GM12878 (cell line): ENCODE data around the gene SHANK3. TPM values are rescaled to one million over a fixed set of nuclear protein-coding genes. Genes with fewer than 3 reads are reported as not detected.

Experiments used
- ATAC-seq: fragments of 200-7000 bp; cut with Tn5 transposase; 3 replicates; pipeline ENCODE4 v1.9.1; 2020; ENCODE audit warnings: mild to moderate bottlenecking, moderate library complexity
- BruUV-seq: library from RNA; stranded (reverse); fragments of 400-500 nt; replicated peaks from 2 replicates; lab custom pipeline; 2021; lab: Mats Ljungman, UMichigan
- CTCF ChIA-PET: fragments of 300-600 bp; sonication (Branson Sonifier 250); formaldehyde crosslinking; extraction: SDS; loops from one replicate; lab custom pipeline; 2021; ENCODE audit warnings: inconsistent platforms; lab: Yijun Ruan, JAX
- POLR2A ChIA-PET: fragments of 350-600 bp; formaldehyde crosslinking; extraction: SDS; loops from one replicate; lab custom pipeline; 2021; ENCODE audit warnings: inconsistent platforms; lab: Charles Lee
- RAD21 ChIA-PET: fragments of 300-600 bp; sonication (Branson Sonifier 250); formaldehyde crosslinking; loops from one replicate; lab custom pipeline; 2023; ENCODE audit warnings: antibody characterized with exemption; ENCODE audit not compliant: unreplicated experiment; lab: Charles Lee
- SMC1A ChIA-PET: fragments of 300-600 bp; sonication (Branson Sonifier 250); formaldehyde crosslinking; loops from one replicate; lab custom pipeline; 2023; ENCODE audit not compliant: unreplicated experiment, uncharacterized antibody; lab: Charles Lee
- DNase-seq: peaks from one replicate; pipeline ENCODE4 v3.0.0-alpha.2; 2011; ENCODE audit warnings: low read depth, low spot score
- FAIRE-seq: peaks from 3 replicates; lab custom pipeline; 2011; peaks lifted over from hg19 to GRCh38; lab: Jason Lieb, UNC
- H2AFZ ChIP-seq: 2 replicates; pipeline ENCODE4 v1.6.0; 2011; ENCODE audit warnings: low read depth, low read length, control low read depth; ENCODE audit not compliant: control insufficient read depth
- H3K27ac ChIP-seq: 2 replicates; pipeline ENCODE4 v1.5.1; 2011; ENCODE audit warnings: control low read depth; ENCODE audit not compliant: control insufficient read depth, insufficient read depth
- H3K27me3 ChIP-seq, 2 experiments: replicated peaks in 1 of 2; 2 replicates each; pipeline versions ENCODE4 v1.6.0 to v1.6.1; 2011; ENCODE audit warnings: low read length in 1 of 2; ENCODE audit not compliant: control insufficient read depth in 2 of 2, insufficient read depth in 2 of 2
- H3K36me3 ChIP-seq, 2 experiments: 2 replicates each; pipeline ENCODE4 v1.5.1; 2011; ENCODE audit warnings: low read length in 1 of 2; ENCODE audit not compliant: control insufficient read depth in 2 of 2, insufficient read depth in 2 of 2
- H3K4me1 ChIP-seq: 2 replicates; pipeline ENCODE4 v1.6.1; 2011; ENCODE audit warnings: mild to moderate bottlenecking, low read length, moderate library complexity, mixed read lengths; ENCODE audit not compliant: control insufficient read depth, insufficient read depth
- H3K4me2 ChIP-seq: 2 replicates; pipeline ENCODE4 v1.6.0; 2011; ENCODE audit warnings: control low read depth; ENCODE audit not compliant: control insufficient read depth, insufficient read depth
- H3K4me3 ChIP-seq: fragments of 200-600 bp; sonication (generic); 2 replicates; pipeline ENCODE4 v1.5.1; 2016
- H3K79me2 ChIP-seq: 2 replicates; pipeline ENCODE4 v1.6.0; 2011; ENCODE audit warnings: low read length; ENCODE audit not compliant: control insufficient read depth, insufficient read depth
- H3K9ac ChIP-seq: 2 replicates; pipeline ENCODE4 v1.8.0; 2011; ENCODE audit warnings: low read length, control low read depth, mixed read lengths; ENCODE audit not compliant: control insufficient read depth, insufficient read depth
- H3K9me3 ChIP-seq: replicated peaks from 3 replicates; pipeline ENCODE4 v1.5.1; 2011; ENCODE audit warnings: mild to moderate bottlenecking, low read length; ENCODE audit not compliant: control insufficient read depth, insufficient read depth
- H4K20me1 ChIP-seq: 2 replicates; pipeline ENCODE4 v1.6.0; 2011; ENCODE audit not compliant: control insufficient read depth, insufficient read depth
- ATF7 ChIP-seq: fragments of 450-650 bp; IDR thresholded peaks from 2 replicates; pipeline ENCODE4 v1.6.1; 2016; ENCODE audit warnings: low read depth, mild to moderate bottlenecking
- BCL11A ChIP-seq: IDR thresholded peaks from 2 replicates; pipeline ENCODE4 v1.6.1; 2011; ENCODE audit warnings: low read depth, low read length
- BRCA1 ChIP-seq: IDR thresholded peaks from 2 replicates; pipeline ENCODE4 v1.6.1; 2011; ENCODE audit warnings: low read depth, low read length, improper control_type of control experiment
- CBX3 ChIP-seq: fragments of 200-600 bp; sonication (generic); IDR thresholded peaks from 2 replicates; pipeline ENCODE4 v1.6.1; 2016; ENCODE audit warnings: low read depth, borderline replicate concordance
- IRF3 ChIP-seq: fragments of 450-650 bp; IDR thresholded peaks from 2 replicates; pipeline ENCODE4 v1.6.1; 2014; ENCODE audit warnings: mild to moderate bottlenecking
- POU2F2 ChIP-seq: IDR thresholded peaks from 3 replicates; pipeline ENCODE4 v1.6.1; 2011; ENCODE audit warnings: low read depth, mild to moderate bottlenecking, low read length, borderline replicate concordance
- RBBP5 ChIP-seq: fragments of 200-600 bp; sonication (generic); conservative IDR thresholded peaks from 2 replicates; pipeline ENCODE4 v1.6.1; 2016
- SMC3 ChIP-seq: IDR thresholded peaks from 2 replicates; pipeline ENCODE4 v1.6.1; 2011; ENCODE audit warnings: low read length, improper control_type of control experiment, borderline replicate concordance
- SP1 ChIP-seq: IDR thresholded peaks from one replicate; pipeline ENCODE4 v1.6.1; 2011; ENCODE audit warnings: low read depth, low read length
- STAT3 ChIP-seq: IDR thresholded peaks from 2 replicates; pipeline ENCODE4 v1.6.1; 2011; ENCODE audit warnings: low read depth, low read length, improper control_type of control experiment
- TCF12 ChIP-seq: IDR thresholded peaks from 2 replicates; pipeline ENCODE4 v1.6.1; 2011; ENCODE audit warnings: low read depth, mild to moderate bottlenecking, low read length
- TCF7 ChIP-seq: IDR thresholded peaks from 2 replicates; pipeline ENCODE4 v1.6.1; 2014; ENCODE audit warnings: antibody characterized with exemption, borderline replicate concordance
- ZBTB11 ChIP-seq: fragments of 450-650 bp; formaldehyde crosslinking; IDR thresholded peaks from 2 replicates; pipeline ENCODE4 v1.5.0; 2022; ENCODE audit warnings: mild to moderate bottlenecking, missing genetic modification characterization
- ZNF592 ChIP-seq: fragments of 450-650 bp; IDR thresholded peaks from 2 replicates; pipeline ENCODE4 v1.6.1; 2017; ENCODE audit warnings: mild to moderate bottlenecking, moderate library complexity
- WGBS: methylation state at CpG from one replicate; pipeline ENCODE4 v1.1.6; 2016; ENCODE audit warnings: low lambda C conversion rate; ENCODE audit not compliant: insufficient replicate concordance, insufficient coverage; ENCODE audit errors: missing lambda C conversion rate; 5-methylcytosine and 5-hydroxymethylcytosine counted together
- in situ Hi-C: fragments of 300-500 bp; cut with MboI; formaldehyde crosslinking; loops from 9 replicates; pipeline ENCODE4 v1.14.3; 2018; ENCODE audit warnings: mixed read lengths
- intact Hi-C: fragments of 100-400 bp; cut with micrococcal nuclease; formaldehyde crosslinking; loops from one replicate; pipeline ENCODE4 v1.14.2; 2022; ENCODE audit not compliant: unreplicated experiment
- polyA plus RNA-seq, 11 experiments: library from polyadenylated mRNA; depleted of rRNA in 4 of 11; unstranded in 6 of 11; stranded (reverse) in 5 of 11; fragments of >200 nt; fragmentation: Nextera tagmentation in 4 of 11; fragmentation: Illumina TruSeq in 1 of 11; extraction: Ambion mirVana in 4 of 11; extraction: Trizol in 1 of 11; gene quantifications; 1 replicate in 1 of 11; 2 replicates in 10 of 11; pipeline versions ENCODE4 v1.2.1 to v1.2.3, GENCODE V29; 2011 to 2016; ENCODE audit warnings: inconsistent platforms in 2 of 11, missing spikeins in 2 of 11, low read depth in 1 of 11
- total RNA-seq, 4 experiments: library from RNA; depleted of rRNA in 3 of 4; stranded (reverse); fragments of >200 nt in 3 of 4; fragmentation: Illumina TruSeq in 1 of 4; extraction: Trizol in 1 of 4; gene quantifications; 2 replicates each; pipeline versions ENCODE4 v1.2.1 to v1.2.3, GENCODE V29; 2013 to 2021

The SHANK3 gene
- total and polyA plus RNA-seq, 10 of the 15 experiments (the other 5 are each of a cell fraction or from before 2014, with no cell fraction given): under 0.01 to 0.10 (median 0.05) TPM; not detected in 6

GRCh38 chr22:50718352-50718709, 45.7 kb downstream of the SHANK3 start:
- ChIA-PET RAD21 (no interaction called here), CTCF (no interaction called here), SMC1A (no interaction called here), POLR2A (no interaction called here)
- Histone ChIP-seq H3K4me1 (no peaks in the 10 kb centered on the region), H3K9ac (no peak overlapping the region), H3K4me3 (no peak overlapping the region), H2AFZ (no peak overlapping the region), H3K27me3 (peaks cover 0 to 7% of the 10 kb centered on the region in 2 experiments; a peak in 2 of 4 replicates), H3K4me2 (no peak overlapping the region), H3K9me3 (no peaks in the 10 kb centered on the region; the same call in 2 of the 3 replicates), H3K79me2 (no peaks in the 10 kb centered on the region), H3K36me3 (no peaks in the 10 kb centered on the region), H3K27ac (no peak overlapping the region), H4K20me1 (no peaks in the 10 kb centered on the region)
- BruUV-seq: no TSS peak
- FAIRE-seq (no peak), DNase-seq (no peak), ATAC-seq (no peak)
- in situ Hi-C loops (no loop called here), intact Hi-C loops (no loop called here)
- 32% methylated on average over 10 of the region's 10 CpGs for WGBS
- TF ChIP-seq ATF7: no peak
- no peak for TF ChIP-seq RBBP5
- TF ChIP-seq ZBTB11 (CRISPR knock-in tag): no peak
- TF ChIP-seq STAT3: no peak
- no peak for TF ChIP-seq BRCA1
- no peak for TF ChIP-seq ZNF592
- TF ChIP-seq BCL11A: no peak
- no peak for TF ChIP-seq TCF12
- TF ChIP-seq SMC3: no peak
- no peak for TF ChIP-seq POU2F2
- no peak for TF ChIP-seq TCF7
- no peak for TF ChIP-seq CBX3
- no peak for TF ChIP-seq IRF3
- no peak for TF ChIP-seq SP1
